AG10803 (cell line): ENCODE measurements around the gene FNDC3B.
A peak's percentile ranks its signal among the peaks of the same experiment; 100 is the strongest.

ENCODE experiments used
- DNase-seq: peaks from one replicate; pipeline ENCODE4 v3.0.0; 2010; ENCODE audit warnings: low read depth
- H3K4me3 ChIP-seq: 2 replicates; pipeline ENCODE4 v1.5.1; 2011; ENCODE audit warnings: mild to moderate bottlenecking, low read length, control low read depth
- CTCF ChIP-seq: conservative IDR thresholded peaks from 2 replicates; pipeline ENCODE4 v1.5.1; 2011; ENCODE audit warnings: mild to moderate bottlenecking, low read length, control low read depth, inconsistent platforms

The FNDC3B gene

GRCh38 chr3:172274906-172275305, 235.5 kb downstream of the FNDC3B start:
- TF ChIP-seq CTCF, result no peak
- H3K4me3 ChIP-seq, result no peak overlapping the region
- DNase-seq, result no peak

GRCh38 chr3:172275586-172275985, 236.2 kb downstream of the FNDC3B start:
- H3K4me3 ChIP-seq, result no peak overlapping the region

GRCh38 chr3:172276103-172276502, 236.7 kb downstream of the FNDC3B start:
- H3K4me3 ChIP-seq, result no peak overlapping the region
- TF ChIP-seq CTCF, result 0 out of 2 replicates have a peak, but pooled peaks have one; percentile 6
- no peak for DNase-seq

More at GRCh38 chr3:172275586-172275985, 236.2 kb downstream of the FNDC3B start:
- DNase-seq, result no peak
- TF ChIP-seq CTCF, result no peak

- DNase-seq, result no peak
- TF ChIP-seq CTCF, result no peak
- H3K4me3 ChIP-seq, result no peak overlapping the region
These were observed 237.8 kb downstream of the FNDC3B start for GRCh38 chr3:172277151-172277652.

GRCh38 chr3:172279191-172279640, 239.8 kb downstream of the FNDC3B start:
- TF ChIP-seq CTCF, result no peak
- DNase-seq, result no peak
- no peak overlapping the region for H3K4me3 ChIP-seq

- no peak for DNase-seq
- H3K4me3 ChIP-seq, result no peak overlapping the region
- no peak for TF ChIP-seq CTCF
These were observed 240.6 kb downstream of the FNDC3B start for GRCh38 chr3:172279974-172280373.

GRCh38 chr3:172280406-172281051, 241.2 kb downstream of the FNDC3B start:
- no peak overlapping the region for H3K4me3 ChIP-seq
- no peak for TF ChIP-seq CTCF
- peak; percentile 81 for DNase-seq
